ENCODE measurements around the gene TMA7. TPM values are rescaled to one million over a fixed set of nuclear protein-coding genes. Genes with fewer than 3 reads are reported as not detected.
"Not testable (repeated sequence)": the region's sequence is repeated elsewhere in the genome, so short reads cannot be mapped to it uniquely, and the experiment has no call there.

The TMA7 gene
- total and polyA plus RNA-seq, 2 of the 13 experiments (the other 11 are each of a cell fraction or from before 2014, with no cell fraction given): 100 to 486 TPM

DNA sequence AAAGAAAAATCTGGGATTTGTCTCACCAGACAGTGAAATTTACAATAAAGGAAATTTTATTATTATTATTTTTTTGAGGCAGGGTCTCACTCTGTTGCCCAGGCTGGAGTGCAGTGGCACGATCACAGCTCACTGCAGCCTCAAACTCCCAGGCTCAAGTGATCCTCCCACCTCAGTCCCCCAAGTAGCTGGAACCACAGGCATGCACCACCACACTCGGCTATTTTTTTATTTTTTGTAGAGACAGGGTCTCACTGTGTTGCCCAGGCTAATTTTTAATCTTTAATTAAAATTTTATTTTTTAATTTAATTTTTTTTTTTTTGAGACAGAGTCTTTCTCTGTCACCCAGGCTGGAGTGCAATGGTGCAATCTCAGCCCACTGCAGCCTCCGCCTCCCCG, 34.0 kb downstream of the TMA7 start:
- in situ Hi-C loops (cut with HindIII; ENCODE audit: extremely low pct_ligation_motif_present, low pct_unique_long_range_greater_than_20kb); FAIRE-seq; H4K20me1 ChIP-seq (ENCODE audit: insufficient read depth, low read length); ATAC-seq; H3K27me3 ChIP-seq (ENCODE audit: control insufficient read depth in 1 of 2, insufficient read depth in 2 of 2, low read length in 2 of 2); CTCF ChIA-PET (ENCODE audit: low intra/inter-chr PET ratio, low total read pairs); intact Hi-C loops (cut with micrococcal nuclease; ENCODE audit: unreplicated experiment); H3K79me2 ChIP-seq (ENCODE audit: insufficient read depth, low read length); H2AFZ ChIP-seq (ENCODE audit: low read length); H3K36me3 ChIP-seq (replicated peaks in 1 of 2; ENCODE audit: control insufficient read depth in 1 of 2, insufficient read depth in 2 of 2, low read length in 2 of 2); BruUV-seq (replicated peaks); H3K9me3 ChIP-seq (ENCODE audit: low read length); DNase-seq (ENCODE audit: low spot score): not testable (repeated sequence)
- WGBS (ENCODE audit: low lambda C conversion rate): 93% methylated on average over 4 of the region's 4 CpGs
- Histone ChIP-seq H3K4me2 (ENCODE audit: low read depth, low read length) (peak overlapping the region; percentile 95), H3K4me1 (ENCODE audit: insufficient read depth, low read length) (peaks cover 58% of the 10 kb centered on the region), H3K4me3 (replicated peaks in 1 of 3; ENCODE audit: insufficient read depth in 1 of 3, low read depth in 2 of 3, low read length in 3 of 3) (peak overlapping the region in 1 of 3 experiments; percentile 61; a peak in 1 of 6 replicates), H3K9ac (ENCODE audit: insufficient read depth, low read depth, low read length) (peak overlapping the region; percentile 80; the same call in 1 of the 2 replicates), H3K27ac (ENCODE audit: extremely low read length, insufficient read depth, low read length) (peak overlapping the region; percentile 89)
- TF ChIP-seq ZNF121 (CRISPR knock-in tag; IDR thresholded peaks at IDR 0.05): 0 out of 2 replicates have a peak, but pooled peaks have one; percentile 7
- POLR2A ChIA-PET: interaction anchor here (0.9 to 3.2 kb wide), 35 partner anchors 8 to 660 kb away, joined by 3 to 41 read pairs (median 10); partner anchors contain the start of genes ATRIP, CCDC51, CDC25A and CELSR3

DNA sequence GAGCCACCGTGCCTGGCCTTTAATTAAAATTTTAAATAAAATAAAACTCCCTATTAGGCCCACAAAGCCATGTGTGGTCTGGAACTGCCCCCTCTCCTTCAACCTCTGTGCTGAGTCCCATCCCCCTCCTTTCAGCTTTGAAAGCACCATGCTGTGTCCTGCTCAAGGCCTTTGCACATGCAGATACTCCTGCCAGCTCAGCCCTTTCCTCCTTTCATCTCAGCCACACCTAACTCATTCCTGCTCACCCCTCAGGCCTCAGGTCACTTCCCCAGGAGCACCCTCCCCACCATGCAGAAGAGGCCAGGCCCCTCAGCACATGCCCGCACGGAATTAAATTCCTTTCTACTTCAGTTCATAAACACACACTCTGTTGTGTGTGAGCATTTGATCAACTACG, 34.6 kb downstream of the TMA7 start:
- H3K4me2 ChIP-seq (ENCODE audit: low read depth, low read length): no peak overlapping the region
- peaks cover 58% of the 10 kb centered on the region for H3K4me1 ChIP-seq (ENCODE audit: insufficient read depth, low read length)
- ChIA-PET POLR2A (interaction anchor here (1.7 to 3.2 kb wide), 10 partner anchors 8 to 620 kb away, joined by 5 to 39 read pairs (median 18); partner anchors contain the start of genes CCDC51, NDUFAF3, PFKFB4 and PLXNB1), CTCF (ENCODE audit: low intra/inter-chr PET ratio, low total read pairs) (no interaction called here)
- H3K9ac ChIP-seq (ENCODE audit: insufficient read depth, low read depth, low read length): no peak overlapping the region
- no peak overlapping the region for H3K27ac ChIP-seq (ENCODE audit: extremely low read length, insufficient read depth, low read length)
- no peaks in the 10 kb centered on the region for H3K9me3 ChIP-seq (ENCODE audit: low read length)
- H3K27me3 ChIP-seq (ENCODE audit: control insufficient read depth in 1 of 2, insufficient read depth in 2 of 2, low read length in 2 of 2): no peaks in the 10 kb centered on the region; a peak in 1 of 5 replicates
- intact Hi-C loops (cut with micrococcal nuclease; ENCODE audit: unreplicated experiment): no loop called here
- H2AFZ ChIP-seq (ENCODE audit: low read length): no peak overlapping the region
- ATAC-seq (no peak), FAIRE-seq (no peak), DNase-seq (ENCODE audit: low spot score) (peak; percentile 32)
- 86% methylated on average over 4 of the region's 4 CpGs for WGBS (ENCODE audit: low lambda C conversion rate)
- TF ChIP-seq SALL1 (CRISPR knock-in tag; IDR thresholded peaks at IDR 0.05) (0 out of 2 replicates have a peak, but pooled peaks have one; percentile 32), ZFX (CRISPR knock-in tag; IDR thresholded peaks at IDR 0.05; ENCODE audit: low read depth) (0 out of 2 replicates have a peak, but pooled peaks have one; percentile 25), MAX (IDR thresholded peaks at IDR 0.05) (peak; percentile 39), MXI1 (IDR thresholded peaks at IDR 0.05; ENCODE audit: borderline replicate concordance, low read depth, low read length) (no peak)
- H3K79me2 ChIP-seq (ENCODE audit: insufficient read depth, low read length): peaks cover 4% of the 10 kb centered on the region
- in situ Hi-C loops (cut with HindIII; ENCODE audit: extremely low pct_ligation_motif_present, low pct_unique_long_range_greater_than_20kb): no loop called here
- 0 out of 5 replicates have a peak, but pooled peaks cover 0 to under 1% of the 10 kb centered on the region in 2 experiments for H3K36me3 ChIP-seq (replicated peaks in 1 of 2; ENCODE audit: control insufficient read depth in 1 of 2, insufficient read depth in 2 of 2, low read length in 2 of 2)
- no peak overlapping the region for H3K4me3 ChIP-seq (replicated peaks in 1 of 3; ENCODE audit: insufficient read depth in 1 of 3, low read depth in 2 of 3, low read length in 3 of 3)
- no peaks in the 10 kb centered on the region for H4K20me1 ChIP-seq (ENCODE audit: insufficient read depth, low read length)
- BruUV-seq (replicated peaks): no TSS peak
